H1 (cell line): ENCODE data around the gene PLA2G2E. TPM values are rescaled to one million over a fixed set of nuclear protein-coding genes. Genes with fewer than 3 reads are reported as not detected.

ENCODE experiments used
- CTCF ChIA-PET: fragments of 300-600 bp; sonication (Branson Sonifier 250); formaldehyde crosslinking; loops from one replicate; lab custom pipeline; 2021; ENCODE audit not compliant: partially characterized antibody; lab: Charles Lee
- POLR2A ChIA-PET: fragments of 300-600 bp; sonication (Branson Sonifier 250); formaldehyde crosslinking; loops from one replicate; lab custom pipeline; 2021; ENCODE audit warnings: inconsistent platforms; ENCODE audit not compliant: partially characterized antibody; lab: Charles Lee
- DNase-seq, 2 experiments: peaks; one replicate each; pipeline versions ENCODE4 v3.0.0 to v3.0.0-alpha.2; 2010 to 2022; ENCODE audit warnings: low spot score in 2 of 2, low read depth in 1 of 2, mixed read lengths in 1 of 2
- FAIRE-seq: peaks from 2 replicates; lab custom pipeline; 2011; peaks lifted over from hg19 to GRCh38; lab: Jason Lieb, UNC
- H2AFZ ChIP-seq: 2 replicates; pipeline ENCODE4 v1.8.1; 2012; ENCODE audit warnings: low read length, inconsistent platforms
- H2AK5ac ChIP-seq: 2 replicates; pipeline ENCODE4 v1.6.1; 2013; ENCODE audit warnings: low read depth, low read length
- H2BK120ac ChIP-seq: replicated peaks from 2 replicates; pipeline ENCODE3; 2013; ENCODE audit warnings: low read depth, low read length, inconsistent platforms
- H2BK12ac ChIP-seq: 2 replicates; pipeline ENCODE4 v1.6.1; 2013; ENCODE audit warnings: low read depth, low read length
- H2BK15ac ChIP-seq: 2 replicates; pipeline ENCODE4 v1.6.1; 2013; ENCODE audit warnings: low read length
- H2BK20ac ChIP-seq: 2 replicates; pipeline ENCODE4 v1.6.1; 2013; ENCODE audit warnings: low read length
- H2BK5ac ChIP-seq: 2 replicates; pipeline ENCODE4 v1.6.1; 2013; ENCODE audit warnings: low read depth, low read length
- H3K14ac ChIP-seq: 2 replicates; pipeline ENCODE4 v1.6.1; 2013; ENCODE audit warnings: inconsistent platforms; ENCODE audit not compliant: insufficient read length
- H3K18ac ChIP-seq: 2 replicates; pipeline ENCODE4 v1.6.1; 2013; ENCODE audit warnings: low read length; ENCODE audit errors: extremely low read depth
- H3K23ac ChIP-seq: 2 replicates; pipeline ENCODE4 v1.6.1; 2013; ENCODE audit warnings: inconsistent platforms; ENCODE audit not compliant: insufficient read length
- H3K23me2 ChIP-seq: 2 replicates; pipeline ENCODE4 v1.6.1; 2013; ENCODE audit warnings: low read depth, low read length
- H3K27ac ChIP-seq: 2 replicates; pipeline ENCODE4 v1.6.1; 2011; ENCODE audit warnings: low read depth, low read length, inconsistent platforms
- H3K27me3 ChIP-seq, 4 experiments: replicated peaks in 1 of 4; 1 replicate in 1 of 4; 2 replicates in 3 of 4; pipeline versions ENCODE4 v1.6.1 to v1.8.1; 2011 to 2013; ENCODE audit warnings: low read length in 3 of 4, mild to moderate bottlenecking in 3 of 4, inconsistent platforms in 2 of 4, mixed read lengths in 2 of 4, moderate library complexity in 1 of 4; ENCODE audit not compliant: control insufficient read depth in 3 of 4, insufficient read depth in 3 of 4; ENCODE audit errors: extremely low read depth in 1 of 4
- H3K36me3 ChIP-seq, 4 experiments: 2 replicates each; pipeline versions ENCODE4 v1.6.1 to v1.8.1; 2011 to 2013; ENCODE audit warnings: mild to moderate bottlenecking in 4 of 4, low read length in 3 of 4, moderate library complexity in 2 of 4, control low read depth in 1 of 4, inconsistent platforms in 1 of 4; ENCODE audit not compliant: insufficient read depth in 4 of 4, control insufficient read depth in 2 of 4
- H3K4ac ChIP-seq: replicated peaks from 2 replicates; pipeline ENCODE3; 2013; ENCODE audit warnings: low read length, low read depth, mixed read lengths, inconsistent platforms; ENCODE audit not compliant: insufficient read length
- H3K4me1 ChIP-seq, 4 experiments: replicated peaks in 1 of 4; 1 replicate in 1 of 4; 2 replicates in 3 of 4; pipeline versions ENCODE4 v1.6.1 to v1.8.1; 2011 to 2013; ENCODE audit warnings: low read length in 3 of 4, inconsistent platforms in 2 of 4, mixed read lengths in 1 of 4; ENCODE audit not compliant: insufficient read depth in 4 of 4, control insufficient read depth in 3 of 4
- H3K4me2 ChIP-seq, 2 experiments: 2 replicates each; pipeline versions ENCODE4 v1.6.1 to v1.8.1; 2011 to 2013; ENCODE audit warnings: low read depth in 2 of 2, low read length in 2 of 2, control low read depth in 1 of 2, inconsistent platforms in 1 of 2, mild to moderate bottlenecking in 1 of 2; ENCODE audit not compliant: insufficient read depth in 1 of 2
- H3K4me3 ChIP-seq, 4 experiments: fragments of 200-600, 300-600 bp in 1 of 4; sonication (generic), shearing (Covaris generic), sonication (Bioruptor Twin) in 1 of 4; 2 replicates each; pipeline versions ENCODE4 v1.5.1 to v1.8.1; 2011 to 2016; ENCODE audit warnings: low read length in 4 of 4, low read depth in 3 of 4, control low read depth in 2 of 4, inconsistent platforms in 2 of 4, mild to moderate bottlenecking in 2 of 4, mixed read lengths in 1 of 4, moderate library complexity in 1 of 4; ENCODE audit not compliant: insufficient read depth in 2 of 4; ENCODE audit errors: extremely low read depth in 1 of 4
- H3K56ac ChIP-seq: replicated peaks from 2 replicates; pipeline ENCODE3; 2013; ENCODE audit warnings: low read depth, mild to moderate bottlenecking, mixed read lengths, low read length, inconsistent platforms; ENCODE audit not compliant: insufficient read length
- H3K79me1 ChIP-seq: 2 replicates; pipeline ENCODE4 v1.6.1; 2013; ENCODE audit warnings: low read depth, low read length, control low read depth
- H3K79me2 ChIP-seq, 2 experiments: 2 replicates each; pipeline versions ENCODE4 v1.6.1 to v1.8.1; 2012 to 2013; ENCODE audit warnings: low read length in 2 of 2, mild to moderate bottlenecking in 2 of 2, inconsistent platforms in 1 of 2; ENCODE audit not compliant: insufficient read depth in 2 of 2, control insufficient read depth in 1 of 2
- H3K9ac ChIP-seq, 4 experiments: replicated peaks in 1 of 4; 1 replicate in 1 of 4; 2 replicates in 3 of 4; pipeline versions ENCODE4 v1.6.1 to v1.8.1; 2011 to 2013; ENCODE audit warnings: low read depth in 3 of 4, low read length in 3 of 4, control low read depth in 2 of 4, mild to moderate bottlenecking in 2 of 4, moderate library complexity in 2 of 4, inconsistent platforms in 1 of 4; ENCODE audit errors: extremely low read depth in 1 of 4
- H3K9me3 ChIP-seq, 2 experiments: 2 replicates each; pipeline versions ENCODE4 v1.6.1 to v1.8.1; 2012 to 2013; ENCODE audit warnings: mild to moderate bottlenecking in 2 of 2, moderate library complexity in 2 of 2, control low read depth in 1 of 2, inconsistent platforms in 1 of 2, low read depth in 1 of 2, low read length in 1 of 2, mixed read lengths in 1 of 2; ENCODE audit not compliant: insufficient read depth in 2 of 2
- H4K20me1 ChIP-seq, 2 experiments: replicated peaks in 1 of 2; 2 replicates each; pipeline versions ENCODE3 to v1.8.1; 2011 to 2013; ENCODE audit warnings: inconsistent platforms in 2 of 2, low read length in 2 of 2, mild to moderate bottlenecking in 1 of 2; ENCODE audit not compliant: insufficient read depth in 2 of 2, control insufficient read depth in 1 of 2
- H4K5ac ChIP-seq: 2 replicates; pipeline ENCODE4 v1.6.1; 2013; ENCODE audit warnings: low read length, low read depth, mixed read lengths, inconsistent platforms; ENCODE audit not compliant: insufficient read length
- H4K8ac ChIP-seq: 2 replicates; pipeline ENCODE4 v1.8.0; 2013; ENCODE audit warnings: mild to moderate bottlenecking, moderate library complexity, low read length, inconsistent platforms; ENCODE audit not compliant: insufficient read depth; ENCODE audit errors: extremely low read depth
- H4K91ac ChIP-seq: replicated peaks from 2 replicates; pipeline ENCODE3; 2013; ENCODE audit warnings: low read length, mixed read lengths, inconsistent platforms; ENCODE audit not compliant: insufficient read length
- BACH1 ChIP-seq: IDR thresholded peaks from 2 replicates; pipeline ENCODE4 v1.6.1; 2012; ENCODE audit warnings: low read length, improper control_type of control experiment
- CEBPB ChIP-seq: IDR thresholded peaks from 2 replicates; pipeline ENCODE4 v1.6.1; 2012; ENCODE audit warnings: low read depth, low read length
- CHD1 ChIP-seq: IDR thresholded peaks from 2 replicates; pipeline ENCODE4 v1.6.1; 2012; ENCODE audit warnings: low read depth, low read length, improper control_type of control experiment
- FOSL1 ChIP-seq: IDR thresholded peaks from 2 replicates; pipeline ENCODE4 v1.6.1; 2011; ENCODE audit warnings: mild to moderate bottlenecking, low read depth, low read length, moderate library complexity; ENCODE audit not compliant: insufficient read depth
- KDM4A ChIP-seq: IDR thresholded peaks from one replicate; pipeline ENCODE4 v1.7.1; 2012; ENCODE audit warnings: low read depth, mild to moderate bottlenecking, moderate library complexity, low read length, inconsistent platforms; ENCODE audit not compliant: severe bottlenecking
- KDM5A ChIP-seq: fragments of 200-600 bp; IDR thresholded peaks from 2 replicates; pipeline ENCODE4 v1.7.1; 2012; ENCODE audit warnings: mild to moderate bottlenecking, low read length, inconsistent platforms, mixed read lengths
- NANOG ChIP-seq: IDR thresholded peaks from 2 replicates; pipeline ENCODE4 v1.6.1; 2011; ENCODE audit warnings: low read length, low read depth, mild to moderate bottlenecking, inconsistent platforms; ENCODE audit not compliant: insufficient read depth, poor library complexity, severe bottlenecking
- NRF1 ChIP-seq: IDR thresholded peaks from 2 replicates; pipeline ENCODE4 v1.6.1; 2011; ENCODE audit warnings: mild to moderate bottlenecking, low read depth, low read length, improper control_type of control experiment
- RNF2 ChIP-seq: fragments of 200-900, 300-1000 bp; sonication (generic); IDR thresholded peaks from 2 replicates; pipeline ENCODE4 v1.7.1; 2016; ENCODE audit warnings: borderline replicate concordance, low read depth, mild to moderate bottlenecking, antibody characterized with exemption, low read length; ENCODE audit not compliant: poor library complexity, severe bottlenecking; ENCODE audit errors: missing control alignments
- SP4 ChIP-seq: IDR thresholded peaks from 2 replicates; pipeline ENCODE4 v1.6.1; 2012; ENCODE audit warnings: low read length, inconsistent platforms
- TBP ChIP-seq: IDR thresholded peaks from 2 replicates; pipeline ENCODE4 v1.6.1; 2011; ENCODE audit warnings: low read depth, low read length, improper control_type of control experiment
- WGBS, 2 experiments: shearing (Covaris generic) in 1 of 2; methylation state at CpG; one replicate each; pipeline versions ENCODE4 v1.1.6 to v1.1.7; 2013 to 2015; ENCODE audit warnings: low lambda C conversion rate in 2 of 2, mixed read lengths in 2 of 2, inconsistent platforms in 1 of 2, low coverage in 1 of 2, missing lambda C conversion rate in 1 of 2; ENCODE audit not compliant: insufficient replicate concordance in 2 of 2, insufficient coverage in 1 of 2, insufficient read length in 1 of 2; ENCODE audit errors: extremely low coverage in 1 of 2, missing lambda C conversion rate in 1 of 2; 5-methylcytosine and 5-hydroxymethylcytosine counted together
- polyA plus RNA-seq, 7 experiments: library from polyadenylated mRNA; depleted of rRNA in 3 of 7; stranded (reverse) in 5 of 7; unstranded in 2 of 7; fragments of >200 nt in 5 of 7; fragments of 200-250 nt in 2 of 7; gene quantifications; 1 replicate in 5 of 7; 2 replicates in 1 of 7; 4 replicates in 1 of 7; pipeline versions ENCODE4 v1.2.1 to v1.2.3, GENCODE V29; 2011 to 2013; ENCODE audit warnings: missing spikeins in 2 of 7, mixed read lengths in 2 of 7
- total RNA-seq: library from RNA; stranded (reverse); fragmentation: NEBNext Ultra II Directional; extraction: Animal tissue kit (Norgen Biotek cat#: 25700); gene quantifications from 2 replicates; pipeline ENCODE4 v1.2.1, GENCODE V29; 2021

Gene PLA2G2E
- total and polyA plus RNA-seq, 2 of the 8 experiments (the other 6 are each of a cell fraction or from before 2014, with no cell fraction given): not detected

GRCh38 chr1:19888112-19888511, 35.3 kb downstream of the PLA2G2E start:
- no peak for FAIRE-seq
- H4K91ac ChIP-seq: no peak overlapping the region
- no peak overlapping the region for H4K8ac ChIP-seq
- TF ChIP-seq CHD1 (no peak), FOSL1 (no peak), TBP (no peak), BACH1 (no peak), CEBPB (no peak), SP4 (no peak), RNF2 (no peak), NRF1 (no peak), KDM4A (no peak), NANOG (no peak), KDM5A (no peak)
- H3K14ac ChIP-seq: no peak overlapping the region
- H3K23ac ChIP-seq: no peak overlapping the region
- CTCF ChIA-PET: interaction anchor here (0.7 to 1.3 kb wide), 2 partner anchors 9 to 828 kb away, joined by 3 read pairs; no protein-coding TSS in a partner anchor
- no peaks in the 10 kb centered on the region for H3K9me3 ChIP-seq
- peaks cover 0 to 5% (median 0%) of the 10 kb centered on the region in 4 experiments; a peak in 1 of 7 replicates for H3K4me1 ChIP-seq
- peaks cover 8% of the 10 kb centered on the region; the same call in 1 of the 2 replicates for H3K79me1 ChIP-seq
- no peak overlapping the region for H2BK120ac ChIP-seq
- H3K23me2 ChIP-seq: no peaks in the 10 kb centered on the region; the same call in 1 of the 2 replicates
- H3K36me3 ChIP-seq: peaks cover 2 to 26% (median 17%) of the 10 kb centered on the region in 4 experiments; a peak in 7 of 8 replicates
- H3K9ac ChIP-seq: no peak overlapping the region
- no peak overlapping the region for H2BK15ac ChIP-seq
- no peak overlapping the region for H3K4me2 ChIP-seq
- no peak overlapping the region for H3K4ac ChIP-seq
- no peak for DNase-seq
- peaks cover 3 to 18% of the 10 kb centered on the region in 2 experiments for H4K20me1 ChIP-seq
- no peak overlapping the region for H2BK20ac ChIP-seq
- H3K27me3 ChIP-seq: no peaks in the 10 kb centered on the region
- POLR2A ChIA-PET: no interaction called here
- no peak overlapping the region for H2AK5ac ChIP-seq
- H3K79me2 ChIP-seq: peaks cover 11 to 76% of the 10 kb centered on the region in 2 experiments
- H3K56ac ChIP-seq: no peak overlapping the region
- WGBS, 2 experiments: 90% methylated on average over 1 of the region's 1 CpG; no CpG with 5 or more reads in 1 of the 2 experiments
- H3K27ac ChIP-seq: no peak overlapping the region
- H2AFZ ChIP-seq: no peak overlapping the region
- H3K4me3 ChIP-seq: no peak overlapping the region
- H2BK12ac ChIP-seq: no peak overlapping the region
- H3K18ac ChIP-seq: no peak overlapping the region
- H4K5ac ChIP-seq: no peak overlapping the region
- no peak overlapping the region for H2BK5ac ChIP-seq
